Peyer's patch (tissue), 4 donors: ENCODE data around the gene RNF26.

ENCODE experiments used
- CTCF ChIP-seq, 6 experiments: fragments of 450-650 bp in 4 of 6; fragments of 200-600 bp in 2 of 6; sonication (generic) in 1 of 6; IDR thresholded peaks; one replicate each; pipeline ENCODE4 v1.5.1; 2017 to 2019; ENCODE audit warnings: antibody characterized with exemption in 6 of 6, mild to moderate bottlenecking in 3 of 6, moderate library complexity in 1 of 6
- POLR2A ChIP-seq, 2 donors: fragments of 450-650 bp; IDR thresholded peaks; one replicate each; pipeline ENCODE4 v1.5.1; 2017; ENCODE audit warnings: antibody characterized with exemption in 2 of 2, mild to moderate bottlenecking in 2 of 2, moderate library complexity in 2 of 2

- no peak for TF ChIP-seq CTCF (IDR thresholded peaks at IDR 0.05)
- no peak for TF ChIP-seq POLR2A (IDR thresholded peaks at IDR 0.05)
These were observed 38.1 kb downstream of the RNF26 start for GRCh38 chr11:119372260-119373058.
